ENCODE data around the gene SGCA. TPM values are rescaled to one million over a fixed set of nuclear protein-coding genes. Genes with fewer than 3 reads are reported as not detected.

SGCA gene
- total and polyA plus RNA-seq, 2 of the 8 experiments (the other 6 are each of a cell fraction or from before 2014, with no cell fraction given), result 0.12 TPM; not detected in 1

GRCh38 chr17:50185631-50186471 lies 20.0 kb downstream of the SGCA start:
- no peaks in the 10 kb centered on the region for H3K79me1 ChIP-seq (ENCODE audit: low read depth, low read length)
- no peak overlapping the region for H3K23ac ChIP-seq (ENCODE audit: insufficient read length)
- H3K56ac ChIP-seq (replicated peaks; ENCODE audit: insufficient read length, low read depth, low read length), result no peak overlapping the region
- no peak overlapping the region for H3K27ac ChIP-seq (ENCODE audit: low read depth, low read length)
- no peak overlapping the region for H3K4ac ChIP-seq (replicated peaks; ENCODE audit: insufficient read length, low read depth, low read length)
- H4K8ac ChIP-seq (ENCODE audit: extremely low read depth, insufficient read depth, low read length), result no peak overlapping the region
- H3K23me2 ChIP-seq (ENCODE audit: low read depth, low read length), result no peaks in the 10 kb centered on the region
- no peak overlapping the region for H3K4me3 ChIP-seq (ENCODE audit: extremely low read depth in 1 of 4, insufficient read depth in 2 of 4, low read depth in 3 of 4, low read length in 4 of 4)
- ChIA-PET CTCF (ENCODE audit: partially characterized antibody) (interaction anchor here (1.2 to 2.8 kb wide), 6 partner anchors 9 to 24 kb away, joined by 3 to 19 read pairs (median 6); partner anchors contain the start of gene COL1A1), POLR2A (ENCODE audit: partially characterized antibody) (interaction anchor here (1.2 kb wide), 1 partner anchor 104 kb away, joined by 3 read pairs; no protein-coding TSS in a partner anchor)
- H2AFZ ChIP-seq (ENCODE audit: low read length), result no peak overlapping the region
- H2BK15ac ChIP-seq (ENCODE audit: low read length), result no peak overlapping the region
- DNase-seq (ENCODE audit: low read depth in 1 of 2, low spot score in 2 of 2) (no peak), FAIRE-seq (no peak)
- no peaks in the 10 kb centered on the region for H3K79me2 ChIP-seq (ENCODE audit: control insufficient read depth in 1 of 2, insufficient read depth in 2 of 2, low read length in 2 of 2)
- H2BK20ac ChIP-seq (ENCODE audit: low read length), result no peak overlapping the region
- H4K91ac ChIP-seq (replicated peaks; ENCODE audit: insufficient read length, low read length), result no peak overlapping the region
- H3K4me2 ChIP-seq (ENCODE audit: insufficient read depth in 1 of 2, low read depth in 2 of 2, low read length in 2 of 2), result no peak overlapping the region
- TF ChIP-seq CBX5 (IDR thresholded peaks at IDR 0.05; ENCODE audit: low read depth, low read length) (no peak), ATF3 (IDR thresholded peaks at IDR 0.05; ENCODE audit: insufficient read depth, low read depth, low read length) (no peak), ASH2L (IDR thresholded peaks at IDR 0.05; ENCODE audit: low read length) (no peak), RBBP5 (IDR thresholded peaks at IDR 0.05; ENCODE audit: borderline replicate concordance, low read depth, low read length) (no peak)
- no peak overlapping the region for H2BK120ac ChIP-seq (replicated peaks; ENCODE audit: low read depth, low read length)
- WGBS, 2 experiments (ENCODE audit: extremely low coverage in 1 of 2, insufficient coverage in 1 of 2, insufficient read length in 1 of 2, insufficient replicate concordance in 2 of 2, low coverage in 1 of 2, low lambda C conversion rate in 2 of 2, missing lambda C conversion rate in 1 of 2), result 88% methylated on average over 31 of the region's 31 CpGs; no CpG with 5 or more reads in 1 of the 2 experiments
- H3K27me3 ChIP-seq (replicated peaks in 1 of 4; ENCODE audit: control insufficient read depth in 3 of 4, extremely low read depth in 1 of 4, insufficient read depth in 3 of 4, low read length in 3 of 4), result no peaks in the 10 kb centered on the region
- H3K9me3 ChIP-seq (ENCODE audit: insufficient read depth in 2 of 2, low read depth in 1 of 2, low read length in 1 of 2), result no peaks in the 10 kb centered on the region
- H3K14ac ChIP-seq (ENCODE audit: insufficient read length), result no peak overlapping the region
- H3K18ac ChIP-seq (ENCODE audit: extremely low read depth, low read length), result no peak overlapping the region
- no peak overlapping the region for H3K9ac ChIP-seq (replicated peaks in 1 of 4; ENCODE audit: extremely low read depth in 1 of 4, low read depth in 3 of 4, low read length in 3 of 4)
- no peak overlapping the region for H2AK5ac ChIP-seq (ENCODE audit: low read depth, low read length)
- H4K5ac ChIP-seq (ENCODE audit: insufficient read length, low read depth, low read length), result no peak overlapping the region
- H2BK5ac ChIP-seq (ENCODE audit: low read depth, low read length), result no peak overlapping the region
- H4K20me1 ChIP-seq (replicated peaks in 1 of 2; ENCODE audit: control insufficient read depth in 1 of 2, insufficient read depth in 2 of 2, low read length in 2 of 2), result peaks cover 1 to 4% of the 10 kb centered on the region in 2 experiments
- H2BK12ac ChIP-seq (ENCODE audit: low read depth, low read length), result no peak overlapping the region
- peaks cover 5 to 46% (median 23%) of the 10 kb centered on the region in 4 experiments; a peak in 5 of 8 replicates for H3K36me3 ChIP-seq (ENCODE audit: control insufficient read depth in 2 of 4, insufficient read depth in 4 of 4, low read length in 3 of 4)
- H3K4me1 ChIP-seq (replicated peaks in 1 of 4; ENCODE audit: control insufficient read depth in 3 of 4, insufficient read depth in 4 of 4, low read length in 3 of 4), result peaks cover 0 to 18% (median 3%) of the 10 kb centered on the region in 4 experiments; a peak in 4 of 7 replicates
